ENCODE results near the gene PRSS1.

GRCh38 chr7:142793156-142793555 lies 43.9 kb downstream of the PRSS1 start:
- TF ChIP-seq, protein P1, sequence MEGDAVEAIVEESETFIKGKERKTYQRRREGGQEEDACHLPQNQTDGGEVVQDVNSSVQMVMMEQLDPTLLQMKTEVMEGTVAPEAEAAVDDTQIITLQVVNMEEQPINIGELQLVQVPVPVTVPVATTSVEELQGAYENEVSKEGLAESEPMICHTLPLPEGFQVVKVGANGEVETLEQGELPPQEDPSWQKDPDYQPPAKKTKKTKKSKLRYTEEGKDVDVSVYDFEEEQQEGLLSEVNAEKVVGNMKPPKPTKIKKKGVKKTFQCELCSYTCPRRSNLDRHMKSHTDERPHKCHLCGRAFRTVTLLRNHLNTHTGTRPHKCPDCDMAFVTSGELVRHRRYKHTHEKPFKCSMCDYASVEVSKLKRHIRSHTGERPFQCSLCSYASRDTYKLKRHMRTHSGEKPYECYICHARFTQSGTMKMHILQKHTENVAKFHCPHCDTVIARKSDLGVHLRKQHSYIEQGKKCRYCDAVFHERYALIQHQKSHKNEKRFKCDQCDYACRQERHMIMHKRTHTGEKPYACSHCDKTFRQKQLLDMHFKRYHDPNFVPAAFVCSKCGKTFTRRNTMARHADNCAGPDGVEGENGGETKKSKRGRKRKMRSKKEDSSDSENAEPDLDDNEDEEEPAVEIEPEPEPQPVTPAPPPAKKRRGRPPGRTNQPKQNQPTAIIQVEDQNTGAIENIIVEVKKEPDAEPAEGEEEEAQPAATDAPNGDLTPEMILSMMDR (IDR thresholded peaks at IDR 0.05): no peak
- no peak for TF ChIP-seq POLR2AphosphoS5 (IDR thresholded peaks at IDR 0.05)

Data from upper lobe of left lung (tissue), 4 donors.